ENCODE measurements around the gene FOSB. TPM values are rescaled to one million over a fixed set of nuclear protein-coding genes. Genes with fewer than 3 reads are reported as not detected.
A peak's percentile ranks its signal among the peaks of the same experiment; 100 is the strongest.

Gene FOSB
- total and polyA plus RNA-seq, 2 donors (not counting 3 experiments of a cell fraction or from before 2014, with no cell fraction given) = 2.0 to 10.7 TPM

GRCh38 chr19:45455707-45456499 lies 11.9 kb upstream of the FOSB start:
- no peak overlapping the region for H3K4me2 ChIP-seq (ENCODE audit: insufficient read depth, low read length)
- H3K9ac ChIP-seq (replicated peaks; ENCODE audit: extremely low read depth, insufficient read depth, low read length) = peak overlapping the region; percentile 75
- dilution Hi-C loops (cut with MboI; ENCODE audit: extremely low pct_ligation_motif_present, low sequenced_read_pairs) = no loop called here
- ChIA-PET POLR2A (interaction anchor here (1.3 to 2.0 kb wide), 2 partner anchors 12 to 13 kb away, joined by 5 to 9 read pairs; partner anchors contain the start of gene FOSB), CTCF (interaction anchor here (1.1 to 7.3 kb wide), 6 partner anchors 10 to 29 kb away, joined by 4 to 58 read pairs (median 6); partner anchors contain the start of gene FOSB)
- DNase-seq (ENCODE audit: low read depth, low spot score) (peak; percentile 98), FAIRE-seq (peak; percentile 88)
- no peaks in the 10 kb centered on the region for H3K36me3 ChIP-seq (ENCODE audit: control insufficient read depth in 2 of 2, extremely low read depth in 1 of 2, insufficient read depth in 2 of 2, low read length in 2 of 2)
- no peaks in the 10 kb centered on the region for H3K9me3 ChIP-seq (replicated peaks; ENCODE audit: control insufficient read depth, insufficient read depth, low read length)
- intact Hi-C loops (cut with micrococcal nuclease) = loop anchor here (1.0 kb wide), 3 partner anchors 11 to 51 kb away; partner anchors contain the start of genes FOSB and PPP1R13L
- H3K27me3 ChIP-seq (ENCODE audit: control insufficient read depth in 2 of 2, insufficient read depth in 2 of 2, low read length in 2 of 2) = no peaks in the 10 kb centered on the region
- TF ChIP-seq CTCF (IDR thresholded peaks at IDR 0.05; ENCODE audit: extremely low read depth in 1 of 2, insufficient read depth in 1 of 2, low read depth in 1 of 2, low read length in 2 of 2) = no peak
- no peak for TF ChIP-seq GATA2 (IDR thresholded peaks at IDR 0.05; ENCODE audit: insufficient read depth, insufficient read length, low read depth, low read length)
- peak; percentile 52 for TF ChIP-seq MAX (IDR thresholded peaks at IDR 0.05; ENCODE audit: insufficient read depth, insufficient read length)
- peak; percentile 86 for TF ChIP-seq JUN (IDR thresholded peaks at IDR 0.05; ENCODE audit: borderline replicate concordance, insufficient read depth, insufficient read length, low read depth)
- TF ChIP-seq FOS (IDR thresholded peaks at IDR 0.05; ENCODE audit: borderline replicate concordance, insufficient read depth, low read length) = peak; percentile 98
- peak; percentile 99 for TF ChIP-seq POLR2AphosphoS5 (IDR thresholded peaks at IDR 0.05; ENCODE audit: insufficient read depth, low read depth, low read length)
- peak; percentile 80 for TF ChIP-seq MYC (IDR thresholded peaks at IDR 0.05; ENCODE audit: low read depth, low read length)
- no peak for TF ChIP-seq POLR2A (IDR thresholded peaks at IDR 0.05; ENCODE audit: low read depth, low read length)
- no peak for TF ChIP-seq EZH2 (IDR thresholded peaks at IDR 0.05; ENCODE audit: borderline replicate concordance, low read depth, low read length, severe bottlenecking)
- no peaks in the 10 kb centered on the region for H3K9me1 ChIP-seq (replicated peaks; ENCODE audit: control insufficient read depth, extremely low read depth, insufficient read depth, low read length)
- no TSS peak for BruUV-seq (replicated peaks)
- no peaks in the 10 kb centered on the region for H4K20me1 ChIP-seq (replicated peaks; ENCODE audit: control insufficient read depth, extremely low read depth, insufficient read depth, low read length)
- H2AFZ ChIP-seq (ENCODE audit: low read depth, low read length) = peak overlapping the region; percentile 7
- peak overlapping the region; percentile 90 for H3K27ac ChIP-seq (ENCODE audit: insufficient read depth, low read depth, low read length)
- peaks cover 19% of the 10 kb centered on the region for H3K4me1 ChIP-seq (ENCODE audit: control insufficient read depth, extremely low read depth, insufficient read depth, low read length)
- no peaks in the 10 kb centered on the region for H3K79me2 ChIP-seq (ENCODE audit: control insufficient read depth, insufficient read depth, low read length)
- no peak overlapping the region for H3K4me3 ChIP-seq (replicated peaks in 1 of 3; ENCODE audit: insufficient read depth in 1 of 3, low read depth in 1 of 3, low read length in 3 of 3)

Measured in endothelial cell of umbilical vein (primary cell).